ENCODE results near the gene PRICKLE2. TPM values are rescaled to one million over a fixed set of nuclear protein-coding genes. Genes with fewer than 3 reads are reported as not detected.

The PRICKLE2 gene
- total RNA-seq, 1 experiment from 2014 or later, result 3.2 TPM

GRCh38 chr3:64134882-64135281, 90.4 kb downstream of the PRICKLE2 start:
- H2BK20ac ChIP-seq (ENCODE audit: low read depth, low read length, poor library complexity, severe bottlenecking), result no peak overlapping the region
- H3T11ph ChIP-seq (ENCODE audit: low read length), result no peak overlapping the region
- no peak overlapping the region for H3K23ac ChIP-seq (ENCODE audit: insufficient read length, low read depth, low read length)
- Mint-ChIP-seq H3K9me3 (no peaks in the 10 kb centered on the region), H3K4me3 (no peak overlapping the region), H3K36me3 (ENCODE audit: insufficient read depth in 1 of 3, low read depth in 3 of 3) (no peaks in the 10 kb centered on the region), H3K4me1 (peaks cover 6% of the 10 kb centered on the region in 2 experiments; a peak in 3 of 4 replicates), H3K27ac (no peak overlapping the region; a peak in 1 of 7 replicates), H3K27me3 (ENCODE audit: low read depth) (no peaks in the 10 kb centered on the region)
- H2BK12ac ChIP-seq (ENCODE audit: insufficient read length, low read depth, low read length), result no peak overlapping the region
- H3K79me1 ChIP-seq (ENCODE audit: insufficient read depth, low read depth, low read length, poor library complexity, severe bottlenecking), result no peaks in the 10 kb centered on the region
- no peak overlapping the region for H3K4me2 ChIP-seq (ENCODE audit: insufficient read depth, insufficient read length, low read length)
- no peak overlapping the region for H4K5ac ChIP-seq (ENCODE audit: insufficient read length, low read depth, low read length)
- DNase-seq, result no peak
- H3K9ac ChIP-seq (ENCODE audit: extremely low read depth, insufficient read length, low read length), result no peak overlapping the region
- no peak overlapping the region for H2BK15ac ChIP-seq (ENCODE audit: low read depth, low read length)
- H3K14ac ChIP-seq (ENCODE audit: insufficient read depth, low read length), result no peak overlapping the region
- no peaks in the 10 kb centered on the region for H3K23me2 ChIP-seq (ENCODE audit: insufficient read length, low read depth, low read length, poor library complexity, severe bottlenecking)
- H2AFZ ChIP-seq (ENCODE audit: low read length), result no peak overlapping the region
- H3K79me2 ChIP-seq (ENCODE audit: insufficient read depth, low read length), result no peaks in the 10 kb centered on the region
- no peaks in the 10 kb centered on the region for H4K20me1 ChIP-seq (ENCODE audit: control insufficient read depth, insufficient read depth, insufficient read length)
- WGBS (ENCODE audit: extremely low coverage, insufficient read length, low lambda C conversion rate), result no CpG with 5 or more reads among the region's 3 CpGs
- no peak for TF ChIP-seq CTCF (conservative IDR thresholded peaks at IDR 0.05)
- H3K4me1 ChIP-seq (ENCODE audit: insufficient read depth, low read length), result no peaks in the 10 kb centered on the region
- H2BK5ac ChIP-seq (ENCODE audit: insufficient read length, low read length), result no peak overlapping the region
- no peak overlapping the region for H4K91ac ChIP-seq (ENCODE audit: insufficient read length, low read depth, low read length)
- no peak overlapping the region for H3K18ac ChIP-seq (ENCODE audit: insufficient read length, low read depth, low read length)
- H4K8ac ChIP-seq (replicated peaks; ENCODE audit: insufficient read length, low read depth, low read length), result no peak overlapping the region
- no peak overlapping the region for H3K56ac ChIP-seq (ENCODE audit: insufficient read length, low read depth, low read length)
- no peaks in the 10 kb centered on the region for H3K9me3 ChIP-seq (ENCODE audit: control insufficient read depth, low read depth, low read length)
- H3K27ac ChIP-seq (ENCODE audit: insufficient read length, low read depth, low read length), result no peak overlapping the region
- H2BK120ac ChIP-seq (ENCODE audit: low read depth, low read length, poor library complexity, severe bottlenecking), result no peak overlapping the region
- no peak overlapping the region for H2AK5ac ChIP-seq (ENCODE audit: insufficient read length, low read length)
- H3K27me3 ChIP-seq (ENCODE audit: insufficient read depth, low read length), result no peaks in the 10 kb centered on the region
- H3K4ac ChIP-seq (ENCODE audit: low read depth, low read length), result no peak overlapping the region
